Panc1 (cell line): ENCODE data around the gene IL1R2.

ENCODE experiments used
- POLR2AphosphoS5 ChIP-seq: IDR thresholded peaks from 2 replicates; pipeline ENCODE4 v1.6.1; 2012; ENCODE audit warnings: mild to moderate bottlenecking, low read depth, low read length, moderate library complexity
- TCF7L2 ChIP-seq: IDR thresholded peaks from 2 replicates; pipeline ENCODE4 v1.6.1; 2011; ENCODE audit warnings: mild to moderate bottlenecking, low read depth, low read length, inconsistent platforms
- TF ChIP-seq, protein P1 (sequence below): fragments of 450-650 bp; IDR thresholded peaks from 2 replicates; pipeline ENCODE4 v1.5.1; 2017; ENCODE audit warnings: mild to moderate bottlenecking

DNA sequence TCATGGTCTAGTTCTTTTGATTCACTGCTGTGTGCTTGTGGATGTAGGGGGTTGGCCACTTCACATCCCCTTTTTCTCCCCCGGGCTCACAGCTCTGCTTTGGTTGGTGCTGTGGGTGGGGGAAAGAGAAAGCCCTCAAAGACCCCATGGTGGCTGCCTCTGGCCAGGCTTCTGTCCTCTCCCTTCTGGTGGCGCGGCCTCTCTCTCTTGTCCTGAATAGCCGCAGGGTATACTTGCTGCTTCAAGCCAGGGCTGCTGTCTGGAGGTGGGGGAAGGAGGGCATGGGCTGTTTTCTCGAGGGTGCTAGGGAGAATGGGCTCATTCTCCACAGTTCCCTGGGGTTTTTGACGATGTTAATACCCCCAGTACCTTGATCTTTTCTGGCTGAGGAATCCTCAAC, 53.9 kb downstream of the IL1R2 start:
- TF ChIP-seq, protein P1, sequence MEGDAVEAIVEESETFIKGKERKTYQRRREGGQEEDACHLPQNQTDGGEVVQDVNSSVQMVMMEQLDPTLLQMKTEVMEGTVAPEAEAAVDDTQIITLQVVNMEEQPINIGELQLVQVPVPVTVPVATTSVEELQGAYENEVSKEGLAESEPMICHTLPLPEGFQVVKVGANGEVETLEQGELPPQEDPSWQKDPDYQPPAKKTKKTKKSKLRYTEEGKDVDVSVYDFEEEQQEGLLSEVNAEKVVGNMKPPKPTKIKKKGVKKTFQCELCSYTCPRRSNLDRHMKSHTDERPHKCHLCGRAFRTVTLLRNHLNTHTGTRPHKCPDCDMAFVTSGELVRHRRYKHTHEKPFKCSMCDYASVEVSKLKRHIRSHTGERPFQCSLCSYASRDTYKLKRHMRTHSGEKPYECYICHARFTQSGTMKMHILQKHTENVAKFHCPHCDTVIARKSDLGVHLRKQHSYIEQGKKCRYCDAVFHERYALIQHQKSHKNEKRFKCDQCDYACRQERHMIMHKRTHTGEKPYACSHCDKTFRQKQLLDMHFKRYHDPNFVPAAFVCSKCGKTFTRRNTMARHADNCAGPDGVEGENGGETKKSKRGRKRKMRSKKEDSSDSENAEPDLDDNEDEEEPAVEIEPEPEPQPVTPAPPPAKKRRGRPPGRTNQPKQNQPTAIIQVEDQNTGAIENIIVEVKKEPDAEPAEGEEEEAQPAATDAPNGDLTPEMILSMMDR: no peak
- TF ChIP-seq POLR2AphosphoS5 (no peak), TCF7L2 (no peak)
